ENCODE data around the gene JAML.

JAML gene

DNA sequence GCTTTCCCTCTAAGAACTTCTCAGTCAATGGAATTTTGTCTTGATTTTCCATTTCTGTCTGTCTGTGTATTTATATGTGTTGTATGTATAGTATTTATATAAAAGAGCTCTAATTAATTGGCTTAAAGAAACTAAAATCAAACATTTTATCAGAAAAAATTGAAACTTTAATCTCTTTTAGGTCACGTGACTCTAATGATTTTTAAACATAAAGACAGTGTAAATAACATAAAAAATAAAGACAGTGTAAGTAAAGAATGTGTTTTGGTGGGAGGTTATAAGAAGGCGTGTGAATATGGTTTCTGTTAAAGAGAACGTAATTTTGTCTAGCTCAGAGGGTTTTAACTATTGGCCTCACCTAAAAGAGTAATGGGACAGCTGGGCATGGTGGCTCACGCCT, 2.4 kb downstream of the JAML start:
- Histone ChIP-seq H3K27ac (peak overlapping the region in 7 of 21 experiments; percentile 25 to 90 (median 82)), H3K4me3 (peak overlapping the region in 1 of 7 experiments; percentile 33)

DNA sequence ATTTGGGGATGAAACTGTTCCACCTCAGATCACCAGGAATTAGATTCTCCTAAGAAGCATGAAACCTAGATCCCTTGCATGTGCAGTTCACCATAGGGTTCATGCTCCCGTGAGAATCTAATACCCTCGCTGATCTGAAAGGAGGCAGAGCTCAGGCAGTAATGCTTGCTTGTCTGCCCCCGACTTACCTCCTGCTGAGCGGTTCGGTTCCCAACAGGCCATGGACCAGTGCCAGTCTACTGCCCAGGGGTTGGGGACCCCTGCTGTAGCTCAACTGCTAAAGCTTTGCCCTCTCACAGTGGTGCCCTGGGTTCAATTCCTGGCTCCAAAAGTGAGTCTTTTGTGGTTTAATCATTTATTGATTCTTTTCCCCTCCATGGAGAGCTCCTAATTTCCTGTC, 3.4 kb downstream of the JAML start:
- no peak overlapping the region for H3K4me3 ChIP-seq
- H3K27ac ChIP-seq: peak overlapping the region in 6 of 21 experiments; percentile 25 to 90 (median 43)

- H3K27ac ChIP-seq: peak overlapping the region in 6 of 21 experiments; percentile 20 to 90 (median 42)
- no peak overlapping the region for H3K4me3 ChIP-seq
Observed at GRCh38 chr11:118219732-118220131, 5.1 kb downstream of the JAML start.

DNA sequence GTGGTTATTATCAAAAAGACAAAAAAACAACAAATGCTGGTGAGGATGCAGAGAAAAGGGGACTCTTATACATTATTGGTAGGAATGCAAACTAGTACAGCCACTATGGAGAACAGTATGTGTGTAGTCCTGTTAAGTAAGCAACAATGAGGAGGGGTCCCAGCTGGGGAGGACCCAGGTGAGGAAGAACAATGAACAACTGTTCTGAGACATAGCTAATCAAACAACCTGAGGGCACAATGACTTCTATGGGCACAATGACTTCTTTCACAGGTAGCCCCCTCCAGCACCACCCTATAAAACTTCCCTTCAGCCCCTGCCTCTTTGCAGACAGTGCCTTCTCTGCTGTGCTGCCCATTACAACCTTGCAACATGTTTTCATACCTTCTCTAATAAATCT, 5.6 kb downstream of the JAML start:
- Histone ChIP-seq H3K4me3 (no peak overlapping the region), H3K27ac (peak overlapping the region in 4 of 21 experiments; percentile 26 to 90 (median 50))

DNA sequence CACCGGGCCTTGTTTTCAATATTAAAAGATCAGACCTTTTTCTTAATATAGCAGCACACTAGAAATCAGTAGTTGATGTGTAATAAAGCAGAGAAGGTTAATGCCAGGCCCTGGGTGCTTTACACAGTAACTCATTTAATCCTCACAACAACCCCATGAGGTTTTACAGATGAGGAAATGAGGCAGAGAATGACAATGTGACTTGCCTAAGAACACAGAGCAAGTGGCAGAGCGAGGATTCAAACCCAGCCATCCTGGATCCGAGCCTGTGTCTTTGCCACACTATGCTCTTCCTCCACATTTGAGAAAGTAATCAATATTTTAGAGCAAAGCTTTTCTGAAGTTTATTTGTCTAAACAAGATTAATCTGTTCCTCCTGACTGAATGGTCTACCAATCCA, 7.2 kb downstream of the JAML start:
- Histone ChIP-seq H3K4me3 (peak overlapping the region in 1 of 7 experiments; percentile 4), H3K27ac (peak overlapping the region in 11 of 21 experiments; percentile 2 to 90 (median 43))

DNA sequence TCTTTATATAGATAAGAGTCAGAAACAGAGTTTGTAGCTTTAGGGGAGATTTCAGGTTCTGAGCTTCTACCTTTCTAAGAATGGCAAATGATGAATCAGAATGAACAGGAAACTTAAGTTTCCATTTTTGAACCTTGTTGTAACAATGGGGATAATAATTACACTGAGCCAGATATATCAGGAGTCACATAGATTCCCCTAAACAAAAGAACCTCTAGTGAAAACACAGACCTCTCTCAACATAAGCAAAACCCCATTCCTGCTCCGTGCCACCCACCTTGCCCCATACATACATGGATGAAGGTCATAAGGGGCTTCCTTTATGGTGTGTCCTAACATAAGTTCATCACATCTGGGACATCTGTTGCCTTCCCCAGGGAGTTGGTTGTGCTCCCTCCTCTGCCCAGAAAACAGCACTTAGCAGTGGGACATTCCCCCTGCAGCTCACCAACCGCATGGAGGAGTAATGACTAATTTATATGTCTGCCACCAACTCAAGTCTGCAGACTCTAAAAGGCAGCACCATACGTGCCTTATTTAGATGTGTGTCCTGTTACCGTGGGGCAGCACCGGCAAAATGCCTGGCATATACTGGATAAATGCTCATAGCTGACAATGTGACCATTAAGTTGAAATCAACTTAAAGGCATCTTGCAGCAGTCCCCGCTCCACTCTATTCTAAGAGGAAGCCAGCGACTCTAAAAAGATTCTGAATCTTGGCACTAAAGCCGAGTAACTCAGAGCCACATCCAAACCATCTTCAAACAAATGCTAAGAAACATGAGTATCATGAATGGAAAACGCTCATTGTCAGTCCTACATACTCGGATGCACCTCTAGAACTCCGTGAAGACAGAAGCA, 8.0 kb downstream of the JAML start:
- H3K27ac ChIP-seq: peak overlapping the region in 14 of 21 experiments; percentile 2 to 90 (median 38)
- H3K4me3 ChIP-seq: peak overlapping the region in 1 of 7 experiments; percentile 4

DNA sequence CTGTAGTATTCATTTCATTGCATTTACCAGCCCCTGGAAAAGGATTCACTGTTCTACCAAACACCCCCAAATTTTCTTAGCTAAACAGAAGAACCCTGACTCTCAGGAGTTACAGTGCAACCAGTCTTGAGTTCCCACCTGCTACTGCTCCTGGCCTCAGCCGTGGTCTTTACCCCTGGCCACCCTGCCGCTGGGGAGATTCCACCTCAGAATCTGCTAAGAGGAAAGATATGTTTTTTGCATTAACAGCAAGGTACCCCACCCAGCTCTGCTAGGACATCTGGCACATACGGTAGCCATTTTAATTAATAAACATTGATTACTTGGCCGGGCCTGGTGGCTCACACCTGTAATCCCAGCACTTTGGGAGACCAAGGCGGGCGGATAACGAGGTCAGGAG, 9.0 kb downstream of the JAML start:
- peak overlapping the region in 16 of 21 experiments; percentile 1 to 90 (median 31) for H3K27ac ChIP-seq
- no peak overlapping the region for H3K4me3 ChIP-seq

DNA sequence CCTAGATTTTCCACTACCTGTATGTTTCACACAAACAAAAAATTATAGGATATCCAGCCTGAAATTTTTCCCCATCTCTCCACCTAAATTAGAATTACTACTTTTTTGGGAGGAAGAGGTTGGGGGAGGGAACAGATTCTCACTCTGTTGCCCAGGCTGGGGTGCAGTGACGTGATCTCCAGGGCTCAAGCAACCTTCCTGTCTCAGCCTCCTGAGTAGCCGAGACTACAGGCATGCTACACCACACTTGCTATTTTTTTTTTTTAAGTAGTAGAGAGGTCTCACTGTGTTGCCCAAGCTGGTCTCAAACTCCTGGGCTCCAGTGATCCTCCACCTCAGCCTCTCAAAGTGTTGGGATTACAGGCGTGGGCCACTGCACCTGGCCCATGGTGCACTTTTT, 9.5 kb downstream of the JAML start:
- peak overlapping the region in 15 of 21 experiments; percentile 1 to 90 (median 40) for H3K27ac ChIP-seq

GRCh38 chr11:118214210-118214914, 10.4 kb downstream of the JAML start:
- Histone ChIP-seq H3K27ac (peak overlapping the region in 12 of 21 experiments; percentile 1 to 90 (median 47)), H3K4me3 (no peak overlapping the region)

More for the DNA sequence above, 9.5 kb downstream of the JAML start:
- H3K4me3 ChIP-seq: no peak overlapping the region

GRCh38 chr11:118213781-118214180, 11.0 kb downstream of the JAML start:
- no peak overlapping the region for H3K4me3 ChIP-seq
- peak overlapping the region in 11 of 21 experiments; percentile 4 to 90 (median 41) for H3K27ac ChIP-seq

DNA sequence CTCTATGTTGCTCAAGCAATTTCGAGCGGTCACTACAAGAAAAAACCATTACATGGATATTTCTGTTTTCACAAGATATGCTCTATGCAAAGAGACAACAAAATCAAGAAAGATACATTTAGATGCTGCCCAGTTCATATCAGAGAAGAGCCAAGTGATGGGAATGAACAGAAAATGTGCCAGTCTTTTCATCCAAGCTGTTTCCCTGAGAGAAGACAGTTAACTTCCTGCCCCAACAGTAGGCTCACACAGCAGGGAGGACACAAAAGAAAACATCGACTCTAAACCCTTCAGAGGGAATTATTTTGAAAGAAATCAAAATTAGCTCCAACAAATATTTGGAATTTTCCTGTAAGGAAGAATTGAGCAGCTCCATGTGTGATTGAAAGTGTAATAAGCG, 11.6 kb downstream of the JAML start:
- Histone ChIP-seq H3K4me3 (no peak overlapping the region), H3K27ac (peak overlapping the region in 9 of 21 experiments; percentile 7 to 90 (median 47))

DNA sequence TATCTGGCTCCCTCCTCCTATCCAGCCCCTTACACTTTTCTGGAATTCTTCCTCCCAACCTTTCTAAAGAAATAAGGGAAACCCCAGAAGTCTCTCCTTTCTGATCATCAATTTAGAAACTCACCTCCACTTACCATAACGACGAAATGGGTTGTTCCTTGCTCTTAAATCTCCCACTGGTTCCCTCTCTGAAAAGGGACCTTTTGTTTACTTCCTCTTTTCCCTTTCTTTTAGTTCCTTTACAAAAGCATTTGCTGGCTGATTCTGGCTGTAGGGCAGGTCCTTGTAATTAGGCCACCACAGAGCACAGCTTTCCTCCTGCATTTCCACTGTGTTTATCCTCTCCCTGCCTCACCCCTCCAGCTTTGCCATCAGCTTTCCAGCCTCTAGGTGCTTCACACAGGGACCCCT, 12.0 kb downstream of the JAML start:
- H3K4me3 ChIP-seq: no peak overlapping the region
- H3K27ac ChIP-seq: peak overlapping the region in 6 of 21 experiments; percentile 3 to 90 (median 58)

- peak overlapping the region in 2 of 21 experiments; percentile 3 to 90 for H3K27ac ChIP-seq
- H3K4me3 ChIP-seq: no peak overlapping the region
Observed at GRCh38 chr11:118212131-118212725, 12.6 kb downstream of the JAML start.

GRCh38 chr11:118211006-118211405, 13.8 kb downstream of the JAML start:
- no peak overlapping the region for H3K27ac ChIP-seq
- no peak overlapping the region for H3K4me3 ChIP-seq

GRCh38 chr11:118210323-118210722, 14.5 kb downstream of the JAML start:
- no peak overlapping the region for H3K27ac ChIP-seq
- no peak overlapping the region for H3K4me3 ChIP-seq

GRCh38 chr11:118209033-118209432, 15.8 kb downstream of the JAML start:
- H3K27ac ChIP-seq: no peak overlapping the region
- no peak overlapping the region for H3K4me3 ChIP-seq

- no peak overlapping the region for H3K4me3 ChIP-seq
- H3K27ac ChIP-seq: peak overlapping the region in 15 of 21 experiments; percentile 14 to 77 (median 51)
Observed at GRCh38 chr11:118207079-118207478, 17.7 kb downstream of the JAML start.

GRCh38 chr11:118206391-118207031, 18.3 kb downstream of the JAML start:
- Histone ChIP-seq H3K27ac (peak overlapping the region in 14 of 21 experiments; percentile 24 to 77 (median 52)), H3K4me3 (no peak overlapping the region)

- Histone ChIP-seq H3K4me3 (no peak overlapping the region), H3K27ac (peak overlapping the region in 9 of 21 experiments; percentile 42 to 77 (median 65))
Observed at GRCh38 chr11:118205606-118206378, 19.0 kb downstream of the JAML start.

Measured in skin epidermis (tissue), 12 donors.